NCI-H446 (cell line): ENCODE results near the gene SELENOK.

Source experiments
- DNase-seq, 2 experiments: peaks; one replicate each; lab custom pipeline; 2025; lab: John Stamatoyannopoulos, UW

Gene SELENOK

DNA sequence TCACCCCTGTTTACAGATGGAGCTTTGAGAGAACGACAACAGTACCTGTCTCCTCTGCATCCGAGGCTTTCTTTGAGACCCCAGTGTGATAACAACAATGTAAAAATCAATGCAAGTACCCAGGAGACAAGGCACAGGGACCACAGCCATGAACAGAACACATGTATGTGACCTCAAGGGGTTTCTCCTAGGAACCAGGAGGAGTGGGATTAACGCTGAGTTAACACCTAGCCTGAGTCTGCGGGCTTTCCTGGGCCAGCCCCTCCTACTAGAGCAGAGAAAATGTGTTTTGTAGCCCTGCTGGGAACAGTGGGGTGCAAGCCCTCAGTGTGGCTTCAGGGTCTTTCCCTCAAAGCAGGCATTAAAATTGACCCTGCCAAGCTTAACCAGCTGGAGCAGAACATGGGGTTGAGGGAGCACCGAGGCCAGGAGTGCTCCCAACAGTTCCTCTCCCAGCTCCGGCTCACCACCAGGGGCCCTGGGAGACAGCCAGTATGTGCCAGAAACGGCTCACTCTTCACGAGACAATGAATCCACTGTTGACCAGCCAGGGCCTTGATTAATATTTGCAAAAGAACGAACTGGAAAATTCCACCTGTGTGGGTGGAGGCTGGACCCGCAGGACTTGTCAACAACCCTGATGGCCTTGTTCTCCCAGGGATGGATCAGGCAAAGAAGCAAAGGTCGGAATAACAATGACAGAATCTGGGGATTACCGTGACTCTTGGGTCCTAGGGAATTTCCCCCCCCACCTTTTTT is 49.0 kb downstream of the SELENOK start:
- DNase-seq = no peak

GRCh38 chr3:53841296-53841695 is 50.4 kb downstream of the SELENOK start:
- DNase-seq = no peak

DNA sequence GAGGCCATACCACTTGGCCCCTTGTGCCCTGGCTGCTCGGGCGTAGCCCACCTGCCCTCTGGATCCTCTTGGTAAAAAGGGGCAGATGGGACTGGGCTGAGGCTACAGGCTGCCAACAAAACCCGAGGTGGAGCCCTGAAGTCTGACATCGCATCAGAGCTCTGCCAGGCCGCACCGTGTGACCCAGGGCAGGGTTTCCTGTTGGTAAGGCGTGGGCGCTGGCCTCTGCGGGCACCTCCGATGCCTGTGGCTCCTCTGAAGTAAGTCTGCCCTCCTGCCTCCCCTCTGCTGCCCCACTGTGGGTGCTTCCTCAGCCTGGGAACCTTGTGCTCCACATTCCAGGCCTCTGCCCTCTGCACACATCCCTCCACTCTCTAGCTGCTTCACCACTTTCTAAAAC is 54.3 kb downstream of the SELENOK start:
- no peak for DNase-seq

DNA sequence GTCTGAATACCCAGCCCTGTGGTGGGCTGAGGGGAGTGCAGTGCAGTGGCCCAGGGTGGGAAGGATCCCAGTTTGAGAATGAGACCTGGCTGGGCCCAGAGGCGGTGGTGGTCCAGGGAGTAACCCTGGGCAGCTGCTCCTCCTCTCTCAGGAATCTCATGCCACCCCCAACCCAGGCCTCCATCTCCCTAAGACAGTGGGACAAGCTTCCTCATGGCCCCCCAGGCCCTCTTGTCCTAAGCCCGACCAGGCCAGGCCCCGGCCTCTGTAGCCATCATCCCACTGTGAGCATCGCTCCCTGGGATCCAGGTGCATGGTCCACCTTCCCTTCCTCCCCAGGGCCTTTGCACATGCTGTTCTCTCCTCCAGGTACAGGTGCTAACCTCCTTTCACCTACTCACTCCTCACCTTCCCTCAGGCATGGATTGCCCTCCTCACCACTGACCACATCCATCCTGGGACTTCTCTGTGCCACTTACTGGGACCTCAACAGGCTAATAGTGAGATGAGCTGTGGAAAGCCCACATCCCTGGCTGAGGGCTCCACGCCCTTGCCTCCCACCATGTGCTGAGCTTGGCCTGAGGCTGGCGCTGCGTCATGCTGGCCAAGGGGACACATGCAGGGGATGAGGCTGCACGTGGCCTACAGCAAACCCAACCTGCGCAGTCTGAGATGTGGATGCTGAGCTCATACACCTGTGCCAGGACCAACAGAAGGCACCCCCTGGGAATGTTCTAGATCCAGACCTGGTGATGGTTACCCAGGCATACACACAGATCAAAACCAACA is 55.4 kb downstream of the SELENOK start:
- no peak for DNase-seq

- no peak for DNase-seq
Measured at GRCh38 chr3:53835257-53835656, 56.4 kb downstream of the SELENOK start.

GRCh38 chr3:53834429-53835095 is 57.1 kb downstream of the SELENOK start:
- DNase-seq = no peak
